ENCODE results near the gene SYNE1. TPM values are rescaled to one million over a fixed set of nuclear protein-coding genes. Genes with fewer than 3 reads are reported as not detected.

SYNE1 gene
- total RNA-seq, 1 donor from 2014 or later, result 24.9 TPM

DNA sequence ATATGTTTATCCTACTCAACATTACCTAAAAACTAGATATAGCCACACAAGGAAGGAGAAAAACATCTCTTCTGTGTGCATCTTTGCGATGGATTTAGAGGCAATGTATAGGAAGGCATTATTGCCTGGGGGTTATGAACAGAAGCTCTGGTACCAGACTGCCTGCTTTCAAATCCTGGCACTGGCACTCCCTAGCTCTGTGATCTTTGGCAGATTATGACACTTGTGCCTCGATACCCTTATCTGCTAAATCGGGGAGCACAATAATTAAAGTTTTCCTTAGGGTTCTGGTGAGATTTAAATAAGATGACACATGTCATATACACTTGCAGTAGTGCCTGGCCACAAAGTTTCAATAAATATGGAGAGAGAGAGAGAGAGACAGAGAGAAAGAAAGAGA lies 53.3 kb downstream of the SYNE1 start:
- TF ChIP-seq, protein P1, sequence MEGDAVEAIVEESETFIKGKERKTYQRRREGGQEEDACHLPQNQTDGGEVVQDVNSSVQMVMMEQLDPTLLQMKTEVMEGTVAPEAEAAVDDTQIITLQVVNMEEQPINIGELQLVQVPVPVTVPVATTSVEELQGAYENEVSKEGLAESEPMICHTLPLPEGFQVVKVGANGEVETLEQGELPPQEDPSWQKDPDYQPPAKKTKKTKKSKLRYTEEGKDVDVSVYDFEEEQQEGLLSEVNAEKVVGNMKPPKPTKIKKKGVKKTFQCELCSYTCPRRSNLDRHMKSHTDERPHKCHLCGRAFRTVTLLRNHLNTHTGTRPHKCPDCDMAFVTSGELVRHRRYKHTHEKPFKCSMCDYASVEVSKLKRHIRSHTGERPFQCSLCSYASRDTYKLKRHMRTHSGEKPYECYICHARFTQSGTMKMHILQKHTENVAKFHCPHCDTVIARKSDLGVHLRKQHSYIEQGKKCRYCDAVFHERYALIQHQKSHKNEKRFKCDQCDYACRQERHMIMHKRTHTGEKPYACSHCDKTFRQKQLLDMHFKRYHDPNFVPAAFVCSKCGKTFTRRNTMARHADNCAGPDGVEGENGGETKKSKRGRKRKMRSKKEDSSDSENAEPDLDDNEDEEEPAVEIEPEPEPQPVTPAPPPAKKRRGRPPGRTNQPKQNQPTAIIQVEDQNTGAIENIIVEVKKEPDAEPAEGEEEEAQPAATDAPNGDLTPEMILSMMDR (conservative IDR thresholded peaks at IDR 0.05), result no peak
- H3K4me1 Mint-ChIP-seq, result no peaks in the 10 kb centered on the region
- no peaks in the 10 kb centered on the region for H3K36me3 Mint-ChIP-seq (ENCODE audit: low read depth)
- H3K27me3 Mint-ChIP-seq (ENCODE audit: low read depth), result peaks cover 12% of the 10 kb centered on the region
- no peak overlapping the region for H3K4me3 Mint-ChIP-seq
- H3K9me3 Mint-ChIP-seq, result no peaks in the 10 kb centered on the region
- no peak overlapping the region for H3K27ac Mint-ChIP-seq (ENCODE audit: unreplicated experiment)
- no peak for DNase-seq (ENCODE audit: low read depth, low spot score)

DNA sequence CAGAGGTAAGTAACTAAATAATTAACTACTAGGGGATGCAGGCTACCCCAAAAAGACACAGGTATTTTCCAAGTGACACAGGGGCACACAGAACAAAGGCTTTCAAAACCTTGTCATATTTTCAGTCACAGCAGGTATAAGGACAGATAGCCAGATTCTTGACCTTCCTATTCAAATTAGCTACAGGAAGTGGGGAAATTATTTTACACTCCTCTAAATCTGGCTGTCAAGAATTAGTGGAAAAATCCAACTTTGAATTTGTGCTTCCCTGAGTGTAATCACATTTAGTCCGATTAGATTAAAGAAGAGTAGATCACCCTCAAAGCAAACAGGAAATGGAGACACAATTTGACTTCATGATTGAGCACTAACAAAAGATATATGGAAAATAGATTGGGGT lies 60.6 kb downstream of the SYNE1 start:
- no peak overlapping the region for H3K27ac Mint-ChIP-seq (ENCODE audit: unreplicated experiment)

DNA sequence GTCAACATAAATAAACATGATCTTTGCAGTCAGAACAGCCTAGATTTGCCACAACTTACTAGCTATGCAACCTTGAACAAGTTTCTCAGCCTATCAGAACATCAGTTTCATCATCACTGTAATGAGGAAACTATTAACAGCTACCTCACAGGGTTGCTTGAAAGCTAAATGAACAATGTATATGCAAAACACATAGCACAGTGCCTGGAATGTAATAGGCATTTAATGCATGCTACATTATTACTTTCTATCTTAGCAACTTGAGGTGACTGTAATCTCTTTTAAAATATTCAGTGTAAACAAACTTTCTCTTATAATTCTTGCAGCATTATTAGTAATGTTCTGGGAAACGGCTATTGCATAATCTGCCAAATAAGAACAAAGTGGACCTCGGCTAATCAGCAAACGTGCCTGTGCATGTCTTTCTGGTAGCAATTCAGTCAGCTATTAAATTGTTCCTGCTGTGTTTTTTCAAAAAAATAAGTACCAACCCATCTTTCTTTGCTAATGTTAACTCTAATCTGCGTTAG lies 61.5 kb downstream of the SYNE1 start:
- TF ChIP-seq, protein P1 (conservative IDR thresholded peaks at IDR 0.05), result no peak
- Mint-ChIP-seq H3K36me3 (ENCODE audit: low read depth) (no peaks in the 10 kb centered on the region), H3K27ac (ENCODE audit: unreplicated experiment) (no peak overlapping the region), H3K9me3 (no peaks in the 10 kb centered on the region), H3K4me1 (no peaks in the 10 kb centered on the region), H3K27me3 (ENCODE audit: low read depth) (peaks cover 13% of the 10 kb centered on the region), H3K4me3 (no peak overlapping the region)
- no peak for DNase-seq (ENCODE audit: low read depth, low spot score)

More for the DNA sequence above, 60.6 kb downstream of the SYNE1 start:
- TF ChIP-seq, protein P1 (conservative IDR thresholded peaks at IDR 0.05), result no peak
- H3K27me3 Mint-ChIP-seq (ENCODE audit: low read depth), result peaks cover 7% of the 10 kb centered on the region
- no peaks in the 10 kb centered on the region for H3K36me3 Mint-ChIP-seq (ENCODE audit: low read depth)
- no peaks in the 10 kb centered on the region for H3K4me1 Mint-ChIP-seq
- H3K9me3 Mint-ChIP-seq, result no peaks in the 10 kb centered on the region
- no peak overlapping the region for H3K4me3 Mint-ChIP-seq
- DNase-seq (ENCODE audit: low read depth, low spot score), result no peak

DNA sequence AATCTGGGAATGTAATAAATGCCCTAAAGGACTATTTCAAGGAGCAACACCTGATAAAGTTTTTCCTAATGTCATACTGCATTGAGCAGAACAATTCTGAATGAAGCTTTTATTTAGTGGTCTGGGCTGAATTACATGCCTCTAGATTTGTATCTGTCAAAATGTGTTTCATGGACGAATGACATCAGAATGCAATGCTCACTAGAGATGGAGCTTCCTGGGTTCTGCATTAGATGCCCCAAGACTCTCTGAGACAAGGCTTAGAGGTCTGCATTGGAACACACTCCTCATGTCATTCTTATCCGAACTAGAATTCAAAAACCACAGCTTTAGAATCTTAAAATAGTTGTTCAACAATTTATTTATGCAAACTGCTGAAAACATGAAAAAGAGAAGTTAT lies 62.0 kb downstream of the SYNE1 start:
- Mint-ChIP-seq H3K36me3 (ENCODE audit: low read depth) (no peaks in the 10 kb centered on the region), H3K4me1 (no peaks in the 10 kb centered on the region), H3K4me3 (no peak overlapping the region), H3K27me3 (ENCODE audit: low read depth) (peaks cover 18% of the 10 kb centered on the region), H3K9me3 (no peaks in the 10 kb centered on the region), H3K27ac (ENCODE audit: unreplicated experiment) (no peak overlapping the region)
- TF ChIP-seq, protein P1 (conservative IDR thresholded peaks at IDR 0.05), result no peak
- DNase-seq (ENCODE audit: low read depth, low spot score), result no peak

DNA sequence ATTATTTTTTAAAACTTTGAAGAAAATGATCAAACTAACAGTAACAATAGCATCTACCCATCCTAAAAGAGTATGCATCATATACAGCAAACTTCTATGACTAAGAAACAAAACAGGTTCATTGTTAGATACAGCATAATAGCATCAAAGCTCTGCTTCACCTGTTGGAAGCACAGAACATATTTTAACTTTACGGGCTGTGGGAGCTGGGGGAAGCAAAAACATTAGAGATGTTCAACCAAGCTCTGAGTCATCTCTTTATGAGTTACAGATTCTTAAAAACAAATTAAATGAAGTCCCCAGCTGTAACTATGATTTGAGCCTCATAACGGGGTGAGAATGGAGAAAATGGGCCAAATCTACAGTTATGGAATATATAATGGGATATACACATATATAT lies 63.4 kb downstream of the SYNE1 start:
- TF ChIP-seq, protein P1 (conservative IDR thresholded peaks at IDR 0.05), result no peak
- Mint-ChIP-seq H3K36me3 (ENCODE audit: low read depth) (no peaks in the 10 kb centered on the region), H3K4me3 (no peak overlapping the region), H3K27me3 (ENCODE audit: low read depth) (peaks cover 22% of the 10 kb centered on the region), H3K27ac (ENCODE audit: unreplicated experiment) (no peak overlapping the region), H3K4me1 (no peaks in the 10 kb centered on the region), H3K9me3 (no peaks in the 10 kb centered on the region)
- DNase-seq (ENCODE audit: low read depth, low spot score), result no peak

Data from neural crest cell (in vitro differentiated cells).